ENCODE measurements around the gene ADORA2B.

- TF ChIP-seq CTCF (IDR thresholded peaks at IDR 0.05; ENCODE audit: insufficient read depth, low read length, poor library complexity, severe bottlenecking) (no peak), EZH2phosphoT487 (conservative IDR thresholded peaks at IDR 0.05; ENCODE audit: low read length) (no peak)
These were observed 28.1 kb downstream of the ADORA2B start for GRCh38 chr17:15973016-15973415.

All from SU-DHL-6 (cell line).